Measurements from ENCODE around the gene KCNJ9. TPM values are rescaled to one million over a fixed set of nuclear protein-coding genes. Genes with fewer than 3 reads are reported as not detected.
A peak's percentile ranks its signal among the peaks of the same experiment; 100 is the strongest.

Gene KCNJ9
- total and polyA plus RNA-seq, 4 donors, result not detected

DNA sequence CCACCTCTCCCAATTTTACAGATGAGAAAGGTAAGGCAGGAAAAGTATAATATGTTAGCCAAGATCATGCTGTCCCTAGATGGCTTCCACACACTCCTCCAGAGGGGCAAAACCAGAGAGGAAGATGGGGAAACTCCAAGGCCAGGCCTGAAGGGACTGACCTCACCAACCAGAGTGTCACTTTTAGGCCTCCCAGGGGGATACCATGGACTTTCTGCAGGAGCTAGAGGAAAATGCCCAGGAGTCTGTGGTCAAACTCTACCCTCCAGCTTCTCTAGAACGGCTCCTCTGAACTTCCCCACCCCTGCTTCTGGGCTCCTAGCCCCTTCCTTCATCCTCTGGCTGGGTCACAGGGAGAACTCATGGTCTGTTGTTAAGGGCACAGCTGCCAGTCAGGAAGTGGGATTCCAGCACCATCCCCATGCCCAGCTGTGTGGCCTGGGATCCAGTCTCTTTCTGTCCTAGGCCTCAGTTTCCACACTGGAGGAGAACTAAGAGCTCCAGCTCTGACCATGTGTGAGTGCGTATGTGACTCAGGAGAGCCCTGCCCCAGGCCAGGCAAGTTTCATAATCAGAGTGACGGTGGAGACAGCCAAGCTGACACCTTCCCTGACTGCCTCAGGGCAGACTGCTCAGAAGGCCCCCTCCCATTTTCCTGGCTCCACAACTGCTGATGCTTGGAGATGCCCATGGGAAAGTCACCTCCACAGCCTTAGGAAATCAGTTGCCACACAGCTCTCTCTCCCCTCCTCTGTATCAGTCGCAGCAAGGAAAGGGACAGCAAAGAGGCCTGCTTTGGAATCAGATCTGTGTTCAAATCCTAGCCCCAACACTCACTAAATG, 15.2 kb downstream of the KCNJ9 start:
- DNase-seq (no peak), ATAC-seq (ENCODE audit: insufficient read depth, low FRiP score) (no peak)
- TF ChIP-seq, protein P1, sequence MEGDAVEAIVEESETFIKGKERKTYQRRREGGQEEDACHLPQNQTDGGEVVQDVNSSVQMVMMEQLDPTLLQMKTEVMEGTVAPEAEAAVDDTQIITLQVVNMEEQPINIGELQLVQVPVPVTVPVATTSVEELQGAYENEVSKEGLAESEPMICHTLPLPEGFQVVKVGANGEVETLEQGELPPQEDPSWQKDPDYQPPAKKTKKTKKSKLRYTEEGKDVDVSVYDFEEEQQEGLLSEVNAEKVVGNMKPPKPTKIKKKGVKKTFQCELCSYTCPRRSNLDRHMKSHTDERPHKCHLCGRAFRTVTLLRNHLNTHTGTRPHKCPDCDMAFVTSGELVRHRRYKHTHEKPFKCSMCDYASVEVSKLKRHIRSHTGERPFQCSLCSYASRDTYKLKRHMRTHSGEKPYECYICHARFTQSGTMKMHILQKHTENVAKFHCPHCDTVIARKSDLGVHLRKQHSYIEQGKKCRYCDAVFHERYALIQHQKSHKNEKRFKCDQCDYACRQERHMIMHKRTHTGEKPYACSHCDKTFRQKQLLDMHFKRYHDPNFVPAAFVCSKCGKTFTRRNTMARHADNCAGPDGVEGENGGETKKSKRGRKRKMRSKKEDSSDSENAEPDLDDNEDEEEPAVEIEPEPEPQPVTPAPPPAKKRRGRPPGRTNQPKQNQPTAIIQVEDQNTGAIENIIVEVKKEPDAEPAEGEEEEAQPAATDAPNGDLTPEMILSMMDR (IDR thresholded peaks at IDR 0.05; ENCODE audit: control extremely low read depth, extremely low read depth), result no peak
- Histone ChIP-seq H3K27me3 (ENCODE audit: control insufficient read depth in 3 of 3, insufficient read depth in 3 of 3, low read length in 2 of 3) (no peaks in the 10 kb centered on the region), H3K4me3 (no peak overlapping the region), H3K4me1 (ENCODE audit: control insufficient read depth in 5 of 5, insufficient read depth in 5 of 5, low read length in 5 of 5) (peaks cover 0 to 29% (median 13%) of the 10 kb centered on the region in 5 donors), H3K9ac (ENCODE audit: insufficient read depth in 1 of 2, low read length in 2 of 2) (no peak overlapping the region), H3K27ac (ENCODE audit: low read depth in 1 of 2, low read length in 1 of 2) (no peak overlapping the region), H3K36me3 (ENCODE audit: control insufficient read depth in 4 of 4, insufficient read depth in 4 of 4, low read length in 4 of 4) (peaks cover 0 to 30% (median 8%) of the 10 kb centered on the region in 4 donors), H3K9me3 (ENCODE audit: control insufficient read depth in 4 of 4, insufficient read depth in 3 of 4, low read length in 3 of 4) (no peaks in the 10 kb centered on the region)
- WGBS, 2 donors, result 59 to 69% methylated on average over 4 of the region's 4 CpGs

DNA sequence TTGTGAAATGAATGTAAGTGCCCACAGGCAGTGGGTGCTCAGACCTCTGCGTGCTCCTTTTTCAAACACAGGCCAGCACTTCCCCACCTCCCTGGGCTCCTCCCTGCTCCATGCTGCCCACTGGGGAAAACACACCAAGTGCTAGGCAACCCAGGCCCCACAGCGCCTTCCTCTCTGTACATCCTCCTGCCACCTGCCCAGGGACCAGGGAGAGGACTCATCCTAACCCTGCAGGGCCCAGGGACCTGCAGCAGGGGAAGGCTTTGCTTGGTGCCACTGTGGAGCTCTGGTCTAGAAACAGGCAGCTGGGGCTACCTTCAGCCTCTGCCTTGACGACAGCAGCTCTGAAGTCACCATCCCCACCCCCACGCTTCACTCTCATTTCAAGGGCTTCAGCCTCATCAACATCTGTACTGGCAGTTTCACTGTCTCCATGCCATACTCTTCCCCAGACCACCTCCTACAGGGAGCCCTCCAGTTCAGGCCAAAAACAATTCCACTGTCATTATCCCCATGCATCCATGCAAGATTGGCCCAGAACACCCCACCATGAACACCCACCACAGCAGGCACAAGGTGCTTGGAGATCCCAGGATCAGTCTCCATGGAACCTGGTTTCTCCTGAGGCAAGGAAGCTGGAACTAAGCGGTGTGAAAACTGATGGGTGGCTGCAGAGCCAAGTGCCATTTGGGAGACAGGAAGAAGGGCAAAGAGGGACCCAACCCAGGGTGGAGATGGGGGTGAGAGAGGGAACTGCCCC, 16.0 kb downstream of the KCNJ9 start:
- 65 to 72% methylated on average over 5 of the region's 5 CpGs for WGBS, 2 donors
- H3K9ac ChIP-seq (ENCODE audit: insufficient read depth in 1 of 2, low read length in 2 of 2), result peak overlapping the region in 1 of 2 donors; percentile 7
- no peaks in the 10 kb centered on the region for H3K9me3 ChIP-seq (ENCODE audit: control insufficient read depth in 4 of 4, insufficient read depth in 3 of 4, low read length in 3 of 4)
- H3K27ac ChIP-seq (ENCODE audit: low read depth in 1 of 2, low read length in 1 of 2), result peak overlapping the region in 1 of 2 donors; percentile 91
- ATAC-seq (ENCODE audit: insufficient read depth, low FRiP score) (no peak), DNase-seq (no peak)
- H3K27me3 ChIP-seq (ENCODE audit: control insufficient read depth in 3 of 3, insufficient read depth in 3 of 3, low read length in 2 of 3), result no peaks in the 10 kb centered on the region
- peaks cover 0 to 21% (median 6%) of the 10 kb centered on the region in 4 donors for H3K36me3 ChIP-seq (ENCODE audit: control insufficient read depth in 4 of 4, insufficient read depth in 4 of 4, low read length in 4 of 4)
- H3K4me1 ChIP-seq (ENCODE audit: control insufficient read depth in 5 of 5, insufficient read depth in 5 of 5, low read length in 5 of 5), result peaks cover 0 to 36% (median 18%) of the 10 kb centered on the region in 5 donors
- peak overlapping the region; percentile 72 for H3K4me3 ChIP-seq
- TF ChIP-seq, protein P1 (IDR thresholded peaks at IDR 0.05; ENCODE audit: control extremely low read depth, extremely low read depth), result no peak

DNA sequence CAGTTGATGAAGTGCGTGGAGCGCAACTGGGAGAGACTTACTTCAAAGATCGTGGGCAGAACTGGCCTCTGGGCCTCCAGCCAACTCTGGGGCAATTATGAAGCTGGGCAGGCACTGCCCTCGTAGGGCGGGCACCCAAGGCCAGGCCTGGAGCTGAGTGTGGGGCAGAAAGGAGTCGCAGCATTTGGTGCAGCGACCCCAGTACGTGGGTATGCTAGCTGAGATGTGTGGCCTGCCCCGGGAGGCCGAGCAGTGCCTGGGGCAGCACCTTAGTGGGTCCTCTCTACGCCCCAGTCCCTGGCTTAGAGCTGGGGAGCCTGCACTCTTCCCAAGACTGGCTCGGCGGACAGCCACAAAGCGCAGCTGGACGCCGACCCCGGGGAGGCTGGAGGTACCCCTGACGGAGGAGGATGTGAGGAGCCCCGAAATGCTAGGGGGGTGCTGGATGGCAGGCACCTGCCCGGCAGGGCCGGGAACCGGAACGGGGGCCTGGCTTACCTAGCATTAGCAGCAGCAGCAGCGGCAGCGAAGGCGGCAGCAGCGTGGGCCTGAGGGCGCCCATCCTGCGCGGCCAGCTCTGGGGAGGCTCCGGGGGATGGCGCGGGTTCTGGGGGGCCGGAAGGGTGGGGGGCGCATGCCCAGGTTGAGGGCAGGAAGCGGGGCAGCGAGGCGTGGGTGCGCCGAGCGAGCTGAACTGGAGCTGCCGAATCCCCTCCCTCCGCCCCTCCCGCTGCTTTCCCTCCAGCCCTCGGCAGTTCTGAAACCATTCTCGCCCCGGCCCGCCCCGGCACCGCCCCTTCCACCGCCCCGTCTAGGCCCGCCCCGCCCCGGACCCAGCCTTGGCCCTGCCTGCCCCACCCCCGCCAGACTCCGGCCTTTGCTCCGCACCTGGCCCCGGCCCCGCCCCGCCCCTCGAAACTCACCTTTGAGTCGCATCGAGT, 16.8 kb downstream of the KCNJ9 start, which contains the start of gene IGSF8:
TSS of gene IGSF8 (minus strand) at position 709 of the 941 bp plus-strand sequence. CDS start at position 562, 147 bp downstream.
- H3K9ac ChIP-seq (ENCODE audit: insufficient read depth in 1 of 2, low read length in 2 of 2), result peak within 1 kb of the TSS; percentile 86 to 91

More for the DNA sequence above, 16.8 kb downstream of the KCNJ9 start, which contains the start of gene IGSF8:
- TF ChIP-seq, protein P1 (IDR thresholded peaks at IDR 0.05; ENCODE audit: control extremely low read depth, extremely low read depth), result no peak
- ATAC-seq (ENCODE audit: insufficient read depth, low FRiP score) (peak; percentile 88), DNase-seq (peak; percentile 88 to 94 (median 94))
- WGBS, 2 donors, result 3 to 5% methylated on average over 24 to 64 of the region's 64 CpGs
- Histone ChIP-seq H3K27ac (ENCODE audit: low read depth in 1 of 2, low read length in 1 of 2) (peak within 1 kb of the TSS; percentile 76 to 93), H3K27me3 (ENCODE audit: control insufficient read depth in 3 of 3, insufficient read depth in 3 of 3, low read length in 2 of 3) (no peaks in the 10 kb centered on the region), H3K36me3 (ENCODE audit: control insufficient read depth in 4 of 4, insufficient read depth in 4 of 4, low read length in 4 of 4) (peaks cover 0 to 15% (median 5%) of the 10 kb centered on the region in 4 donors), H3K4me3 (peak within 1 kb of the TSS; percentile 72), H3K9me3 (ENCODE audit: control insufficient read depth in 4 of 4, insufficient read depth in 3 of 4, low read length in 3 of 4) (no peaks in the 10 kb centered on the region), H3K4me1 (ENCODE audit: control insufficient read depth in 5 of 5, insufficient read depth in 5 of 5, low read length in 5 of 5) (peaks cover 0 to 44% (median 20%) of the 10 kb centered on the region in 5 donors)
